Measurements from ENCODE around the gene TOMM34. TPM values are rescaled to one million over a fixed set of nuclear protein-coding genes. Genes with fewer than 3 reads are reported as not detected.

The TOMM34 gene
- total RNA-seq, 1 experiment from 2014 or later: 30.6 TPM

GRCh38 chr20:44997668-44998067, 37.5 kb upstream of the TOMM34 start:
- in situ Hi-C loops (cut with HindIII; ENCODE audit: low pct_unique_long_range_greater_than_20kb, low sequenced_read_pairs): no loop called here
- H3K9me3 ChIP-seq (ENCODE audit: control insufficient read depth, insufficient read depth, low read depth, low read length): no peaks in the 10 kb centered on the region
- BruUV-seq (replicated peaks): no TSS peak
- no peak overlapping the region for H3K27ac ChIP-seq (ENCODE audit: low read length)
- TF ChIP-seq SIN3A (IDR thresholded peaks at IDR 0.05; ENCODE audit: borderline replicate concordance, insufficient read depth, low read depth, low read length) (no peak), POLR2AphosphoS5 (IDR thresholded peaks at IDR 0.05; ENCODE audit: low read depth, low read length) (no peak), TCF7L2 (IDR thresholded peaks at IDR 0.05; ENCODE audit: low read depth, low read length) (no peak), CTCF (IDR thresholded peaks at IDR 0.05) (no peak), REST (IDR thresholded peaks at IDR 0.05; ENCODE audit: insufficient read depth in 1 of 2, low read depth in 2 of 2, low read length in 1 of 2) (no peak)
- H3K36me3 ChIP-seq (ENCODE audit: control insufficient read depth, insufficient read depth, low read length): peaks cover 10% of the 10 kb centered on the region; the same call in 1 of the 2 replicates
- ChIA-PET POLR2A (no interaction called here), CTCF (no interaction called here)
- H3K4me3 ChIP-seq (ENCODE audit: low read depth in 2 of 2, low read length in 2 of 2): no peak overlapping the region
- ATAC-seq (no peak), DNase-seq (ENCODE audit: low read depth, low spot score) (no peak)
- H3K27me3 ChIP-seq (ENCODE audit: control insufficient read depth, insufficient read depth, low read length): no peaks in the 10 kb centered on the region
- H3K4me1 ChIP-seq (ENCODE audit: control insufficient read depth, insufficient read depth, low read length): no peaks in the 10 kb centered on the region
- intact Hi-C loops (cut with micrococcal nuclease; ENCODE audit: unreplicated experiment): no loop called here

- H3K9me3 ChIP-seq (ENCODE audit: control insufficient read depth, insufficient read depth, low read depth, low read length): no peaks in the 10 kb centered on the region
- in situ Hi-C loops (cut with HindIII; ENCODE audit: low pct_unique_long_range_greater_than_20kb, low sequenced_read_pairs) (no loop called here), intact Hi-C loops (cut with micrococcal nuclease; ENCODE audit: unreplicated experiment) (no loop called here)
- CTCF ChIA-PET: no interaction called here
- ATAC-seq (no peak), DNase-seq (ENCODE audit: low read depth, low spot score) (no peak)
- BruUV-seq (replicated peaks): no TSS peak
- no peaks in the 10 kb centered on the region for H3K4me1 ChIP-seq (ENCODE audit: control insufficient read depth, insufficient read depth, low read length)
- no peak for TF ChIP-seq TCF7L2 (IDR thresholded peaks at IDR 0.05; ENCODE audit: low read depth, low read length)
- TF ChIP-seq CTCF (IDR thresholded peaks at IDR 0.05): no peak
- TF ChIP-seq POLR2AphosphoS5 (IDR thresholded peaks at IDR 0.05; ENCODE audit: low read depth, low read length): no peak
- TF ChIP-seq REST (IDR thresholded peaks at IDR 0.05; ENCODE audit: insufficient read depth in 1 of 2, low read depth in 2 of 2, low read length in 1 of 2): no peak
- no peak for TF ChIP-seq SIN3A (IDR thresholded peaks at IDR 0.05; ENCODE audit: borderline replicate concordance, insufficient read depth, low read depth, low read length)
- no peaks in the 10 kb centered on the region for H3K27me3 ChIP-seq (ENCODE audit: control insufficient read depth, insufficient read depth, low read length)
- no peak overlapping the region for H3K27ac ChIP-seq (ENCODE audit: low read length)
- POLR2A ChIA-PET: interaction anchor here (0.5 kb wide), 1 partner anchor 1056 kb away, joined by 8 read pairs; no protein-coding TSS in a partner anchor
- H3K4me3 ChIP-seq (ENCODE audit: low read depth in 2 of 2, low read length in 2 of 2): no peak overlapping the region
- H3K36me3 ChIP-seq (ENCODE audit: control insufficient read depth, insufficient read depth, low read length): peaks cover 8% of the 10 kb centered on the region; the same call in 1 of the 2 replicates
Measured at GRCh38 chr20:44997171-44997570, 37.0 kb upstream of the TOMM34 start.

All from Panc1 (cell line).